ENCODE measurements around the gene PRR36.

PRR36 gene

GRCh38 chr19:7818806-7819205, 55.4 kb downstream of the PRR36 start:
- no peaks in the 10 kb centered on the region for H3K4me1 ChIP-seq (ENCODE audit: control insufficient read depth, insufficient read depth, low read length)
- H3K9ac ChIP-seq (ENCODE audit: low read length in 2 of 2) = no peak overlapping the region
- no peak overlapping the region for H3K27ac ChIP-seq (ENCODE audit: low read length)
- H3K4me3 ChIP-seq (ENCODE audit: low read length in 2 of 2) = no peak overlapping the region
- peaks cover 6 to 12% of the 10 kb centered on the region in 2 donors for H3K27me3 ChIP-seq (ENCODE audit: control insufficient read depth in 1 of 2, insufficient read depth in 2 of 2, low read length in 2 of 2)
- peaks cover 11 to 14% of the 10 kb centered on the region in 2 donors for H3K9me3 ChIP-seq (ENCODE audit: control insufficient read depth in 2 of 2, low read length in 2 of 2)
- H3K36me3 ChIP-seq (ENCODE audit: control insufficient read depth in 2 of 2, insufficient read depth in 2 of 2, low read length in 2 of 2) = no peaks in the 10 kb centered on the region
